H1 (cell line): ENCODE results near the gene ARHGEF40. TPM values are rescaled to one million over a fixed set of nuclear protein-coding genes. Genes with fewer than 3 reads are reported as not detected.

ENCODE experiments used
- BCL11A ChIP-seq, 2 experiments: IDR thresholded peaks; one replicate each; pipeline ENCODE4 v1.6.1; 2011; ENCODE audit warnings: low read depth in 2 of 2, low read length in 2 of 2, mild to moderate bottlenecking in 2 of 2
- CTBP2 ChIP-seq: IDR thresholded peaks from 2 replicates; pipeline ENCODE4 v1.7.0; 2011; ENCODE audit warnings: borderline replicate concordance, mild to moderate bottlenecking, moderate library complexity, mixed read lengths, low read length; ENCODE audit not compliant: insufficient read depth, insufficient read length
- NRF1 ChIP-seq: IDR thresholded peaks from 2 replicates; pipeline ENCODE4 v1.6.1; 2011; ENCODE audit warnings: mild to moderate bottlenecking, low read depth, low read length, improper control_type of control experiment
- polyA plus RNA-seq, 7 experiments: library from polyadenylated mRNA; depleted of rRNA in 3 of 7; stranded (reverse) in 5 of 7; unstranded in 2 of 7; fragments of >200 nt in 5 of 7; fragments of 200-250 nt in 2 of 7; gene quantifications; 1 replicate in 5 of 7; 2 replicates in 1 of 7; 4 replicates in 1 of 7; pipeline versions ENCODE4 v1.2.1 to v1.2.3, GENCODE V29; 2011 to 2013; ENCODE audit warnings: missing spikeins in 2 of 7, mixed read lengths in 2 of 7
- total RNA-seq: library from RNA; stranded (reverse); fragmentation: NEBNext Ultra II Directional; extraction: Animal tissue kit (Norgen Biotek cat#: 25700); gene quantifications from 2 replicates; pipeline ENCODE4 v1.2.1, GENCODE V29; 2021

Gene ARHGEF40
- total and polyA plus RNA-seq, 2 of the 8 experiments (the other 6 are each of a cell fraction or from before 2014, with no cell fraction given): 53.1 to 101 TPM

DNA sequence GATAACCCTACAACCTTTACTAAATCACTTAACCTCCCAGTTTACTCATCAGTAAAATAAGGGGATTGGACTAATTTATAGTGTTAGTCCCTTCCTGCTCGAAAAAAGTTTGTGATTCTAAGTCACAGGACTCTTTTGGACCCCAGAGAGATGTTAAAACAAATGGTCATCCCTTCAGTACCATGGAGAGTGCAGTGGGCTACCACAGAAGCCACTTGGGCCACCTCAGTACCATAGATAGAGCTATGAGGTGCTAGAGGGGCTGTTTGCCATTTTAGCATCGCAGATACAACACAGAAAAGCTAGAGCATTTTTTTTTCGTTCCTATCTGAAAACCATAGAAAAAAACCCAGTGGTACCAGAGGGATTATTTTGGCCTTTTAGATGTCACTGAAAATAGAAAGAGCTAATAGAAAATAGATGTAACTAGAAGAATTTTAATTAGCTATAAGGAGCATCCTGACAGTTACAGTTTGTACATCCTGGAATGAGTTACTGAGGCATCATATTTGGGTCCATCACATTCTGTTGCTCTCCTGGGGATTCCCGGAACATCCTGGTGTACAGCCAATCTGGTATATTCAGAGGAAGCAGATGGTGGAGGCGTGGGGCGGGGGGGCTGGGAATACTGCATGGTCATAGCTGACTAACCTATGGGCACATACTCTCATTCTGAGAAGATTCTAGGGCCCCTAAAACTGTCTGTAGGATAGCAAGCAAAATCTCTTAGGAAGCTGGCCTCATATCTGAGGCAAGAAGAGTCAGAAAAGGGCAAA is 25.5 kb downstream of the ARHGEF40 start (continued):
- TF ChIP-seq NRF1: no peak
- TF ChIP-seq CTBP2: no peak
- TF ChIP-seq BCL11A (IDR thresholded peaks at IDR 0.05; ENCODE audit: low read depth in 2 of 2, low read length in 2 of 2): no peak
